Measurements from ENCODE around the gene PDLIM5. TPM values are rescaled to one million over a fixed set of nuclear protein-coding genes. Genes with fewer than 3 reads are reported as not detected.
"Not testable (repeated sequence)": the region's sequence is repeated elsewhere in the genome, so short reads cannot be mapped to it uniquely, and the experiment has no call there.

The PDLIM5 gene
- total RNA-seq, 2 donors from 2014 or later = 129 to 168 TPM

- no peaks in the 10 kb centered on the region for H3K27me3 ChIP-seq
- intact Hi-C loops (cut with DNase I) = no loop called here
- no peaks in the 10 kb centered on the region for H3K9me3 ChIP-seq
- no peaks in the 10 kb centered on the region for H3K36me3 ChIP-seq
- no peak overlapping the region for H3K27ac ChIP-seq
- H3K9ac ChIP-seq (ENCODE audit: low read depth in 2 of 2, low read length in 2 of 2) = no peak overlapping the region
- H3K4me1 ChIP-seq = no peaks in the 10 kb centered on the region
- DNase-seq = no peak
- no peak for TF ChIP-seq CTCF (IDR thresholded peaks at IDR 0.05)
- no peak overlapping the region for H3K4me3 ChIP-seq
These were observed 17.6 kb downstream of the PDLIM5 start for GRCh38 chr4:94469221-94469784.

- no peak for DNase-seq
- Histone ChIP-seq H3K4me3 (no peak overlapping the region), H3K9ac (ENCODE audit: low read depth in 2 of 2, low read length in 2 of 2) (no peak overlapping the region), H3K27ac (no peak overlapping the region), H3K27me3 (no peaks in the 10 kb centered on the region), H3K9me3 (no peaks in the 10 kb centered on the region), H3K36me3 (no peaks in the 10 kb centered on the region), H3K4me1 (no peaks in the 10 kb centered on the region)
- intact Hi-C loops (cut with DNase I) = no loop called here
- TF ChIP-seq CTCF (IDR thresholded peaks at IDR 0.05) = no peak
These were observed 18.4 kb downstream of the PDLIM5 start for GRCh38 chr4:94470132-94470531.

- H3K4me1 ChIP-seq; intact Hi-C loops (cut with DNase I): not testable (repeated sequence)
These were observed 19.0 kb downstream of the PDLIM5 start for GRCh38 chr4:94470782-94471181.

GRCh38 chr4:94472056-94472826, 20.5 kb downstream of the PDLIM5 start:
- H3K27ac ChIP-seq = no peak overlapping the region
- H3K4me3 ChIP-seq = no peak overlapping the region
- TF ChIP-seq CTCF (IDR thresholded peaks at IDR 0.05) = no peak
- peaks cover 9% of the 10 kb centered on the region for H3K4me1 ChIP-seq
- H3K27me3 ChIP-seq = no peaks in the 10 kb centered on the region
- intact Hi-C loops (cut with DNase I) = no loop called here
- H3K9me3 ChIP-seq = no peaks in the 10 kb centered on the region
- DNase-seq = no peak
- H3K36me3 ChIP-seq = no peaks in the 10 kb centered on the region
- H3K9ac ChIP-seq (ENCODE audit: low read depth in 2 of 2, low read length in 2 of 2) = no peak overlapping the region

More at GRCh38 chr4:94470782-94471181, 19.0 kb downstream of the PDLIM5 start:
- not testable (repeated sequence) for H3K4me3 ChIP-seq; DNase-seq; H3K9me3 ChIP-seq; H3K9ac ChIP-seq (ENCODE audit: low read depth in 2 of 2, low read length in 2 of 2); H3K27me3 ChIP-seq; H3K27ac ChIP-seq; H3K36me3 ChIP-seq

- Histone ChIP-seq H3K4me1 (peaks cover 10% of the 10 kb centered on the region), H3K27me3 (no peaks in the 10 kb centered on the region), H3K36me3 (no peaks in the 10 kb centered on the region), H3K9me3 (no peaks in the 10 kb centered on the region), H3K9ac (ENCODE audit: low read depth in 2 of 2, low read length in 2 of 2) (no peak overlapping the region), H3K27ac (no peak overlapping the region), H3K4me3 (no peak overlapping the region)
- no peak for TF ChIP-seq CTCF (IDR thresholded peaks at IDR 0.05)
- DNase-seq = no peak
- intact Hi-C loops (cut with DNase I) = no loop called here
These were observed 23.3 kb downstream of the PDLIM5 start for GRCh38 chr4:94475050-94475449.

GRCh38 chr4:94475794-94476193, 24.1 kb downstream of the PDLIM5 start:
- H3K4me1 ChIP-seq = peaks cover 10% of the 10 kb centered on the region

More at GRCh38 chr4:94475794-94476193, 24.1 kb downstream of the PDLIM5 start:
- no peak overlapping the region for H3K27ac ChIP-seq
- no peak overlapping the region for H3K4me3 ChIP-seq
- no peak overlapping the region for H3K9ac ChIP-seq (ENCODE audit: low read depth in 2 of 2, low read length in 2 of 2)
- H3K36me3 ChIP-seq = no peaks in the 10 kb centered on the region
- no peak for TF ChIP-seq CTCF (IDR thresholded peaks at IDR 0.05)
- intact Hi-C loops (cut with DNase I) = no loop called here
- H3K27me3 ChIP-seq = no peaks in the 10 kb centered on the region
- no peak for DNase-seq
- no peaks in the 10 kb centered on the region for H3K9me3 ChIP-seq

Data from colonic mucosa (tissue), 4 donors.